Peyer's patch (tissue), 4 donors: ENCODE data around the gene PCDHB8.

Experiments
- POLR2A ChIP-seq, 2 donors: fragments of 450-650 bp; IDR thresholded peaks; one replicate each; pipeline ENCODE4 v1.5.1; 2017; ENCODE audit warnings: antibody characterized with exemption in 2 of 2, mild to moderate bottlenecking in 2 of 2, moderate library complexity in 2 of 2
- TF ChIP-seq, protein P1 (sequence below), 6 experiments: fragments of 450-650 bp in 4 of 6; fragments of 200-600 bp in 2 of 6; sonication (generic) in 1 of 6; IDR thresholded peaks; one replicate each; pipeline ENCODE4 v1.5.1; 2017 to 2019; ENCODE audit warnings: antibody characterized with exemption in 6 of 6, mild to moderate bottlenecking in 3 of 6, moderate library complexity in 1 of 6

DNA sequence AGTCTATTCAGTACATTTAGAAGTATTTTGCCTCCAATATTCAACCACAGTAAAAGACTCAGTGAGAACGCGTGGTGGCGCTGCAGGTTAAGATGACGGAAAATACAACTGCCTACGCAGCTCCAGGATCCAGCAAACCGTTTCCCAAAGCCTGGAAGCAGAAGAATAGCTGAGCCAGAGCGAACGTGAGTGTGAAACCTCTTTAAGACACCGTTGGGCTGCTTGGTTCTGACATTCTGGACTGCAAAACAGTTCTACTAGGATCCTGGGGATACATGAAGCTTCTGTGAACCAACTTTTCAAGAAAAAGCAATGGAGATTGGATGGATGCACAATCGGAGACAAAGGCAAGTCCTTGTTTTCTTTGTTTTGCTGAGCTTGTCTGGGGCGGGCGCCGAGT lies 4.7 kb downstream of the PCDHB8 start, which contains the start of gene PCDHB16:
- TF ChIP-seq, protein P1, sequence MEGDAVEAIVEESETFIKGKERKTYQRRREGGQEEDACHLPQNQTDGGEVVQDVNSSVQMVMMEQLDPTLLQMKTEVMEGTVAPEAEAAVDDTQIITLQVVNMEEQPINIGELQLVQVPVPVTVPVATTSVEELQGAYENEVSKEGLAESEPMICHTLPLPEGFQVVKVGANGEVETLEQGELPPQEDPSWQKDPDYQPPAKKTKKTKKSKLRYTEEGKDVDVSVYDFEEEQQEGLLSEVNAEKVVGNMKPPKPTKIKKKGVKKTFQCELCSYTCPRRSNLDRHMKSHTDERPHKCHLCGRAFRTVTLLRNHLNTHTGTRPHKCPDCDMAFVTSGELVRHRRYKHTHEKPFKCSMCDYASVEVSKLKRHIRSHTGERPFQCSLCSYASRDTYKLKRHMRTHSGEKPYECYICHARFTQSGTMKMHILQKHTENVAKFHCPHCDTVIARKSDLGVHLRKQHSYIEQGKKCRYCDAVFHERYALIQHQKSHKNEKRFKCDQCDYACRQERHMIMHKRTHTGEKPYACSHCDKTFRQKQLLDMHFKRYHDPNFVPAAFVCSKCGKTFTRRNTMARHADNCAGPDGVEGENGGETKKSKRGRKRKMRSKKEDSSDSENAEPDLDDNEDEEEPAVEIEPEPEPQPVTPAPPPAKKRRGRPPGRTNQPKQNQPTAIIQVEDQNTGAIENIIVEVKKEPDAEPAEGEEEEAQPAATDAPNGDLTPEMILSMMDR (IDR thresholded peaks at IDR 0.05): no peak
- TF ChIP-seq POLR2A (IDR thresholded peaks at IDR 0.05): no peak
